22Rv1 (cell line): Measurements from ENCODE around the gene ASCL2.

Experiments used
- ZFX ChIP-seq: fragments of 450-650 bp; IDR thresholded peaks from 2 replicates; pipeline ENCODE4 v1.6.1; 2017; ENCODE audit warnings: antibody characterized with exemption, borderline replicate concordance
- TF ChIP-seq, protein P1 (sequence below): fragments of 450-650 bp; IDR thresholded peaks from 2 replicates; pipeline ENCODE4 v1.5.1; 2017; ENCODE audit warnings: mild to moderate bottlenecking

DNA sequence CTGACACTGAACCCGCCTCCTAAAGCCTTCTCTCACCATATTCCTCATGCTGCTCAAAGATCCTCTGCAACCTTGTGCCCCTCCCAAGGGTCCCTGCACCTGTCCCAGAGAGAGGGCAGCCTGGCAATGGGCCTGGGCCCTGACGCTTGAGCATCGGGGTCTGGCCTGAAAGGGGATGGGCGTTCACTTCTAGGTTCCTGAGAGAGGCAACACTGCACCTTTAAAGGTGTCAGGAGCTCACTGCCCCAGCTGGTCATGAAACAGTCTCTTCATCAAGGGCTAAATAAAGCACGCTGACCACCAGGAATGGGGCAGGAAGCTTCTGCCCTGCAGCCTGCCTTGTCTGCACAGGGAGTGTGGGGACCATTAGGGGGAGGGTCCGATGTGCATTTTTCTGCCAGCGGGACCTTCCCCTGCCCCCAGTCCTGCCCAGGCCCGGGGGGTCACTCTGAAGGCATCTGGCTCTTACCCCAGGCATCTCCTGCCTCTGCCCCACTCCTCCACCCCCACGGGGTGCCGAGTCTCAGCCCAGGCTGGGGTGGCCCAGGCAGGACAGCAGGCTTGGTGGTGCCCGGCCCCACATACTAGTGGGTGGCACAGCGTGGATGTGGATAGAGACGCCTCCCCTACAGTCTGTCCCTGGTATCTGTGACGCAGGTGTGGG, 27.9 kb upstream of the ASCL2 start:
- TF ChIP-seq, protein P1, sequence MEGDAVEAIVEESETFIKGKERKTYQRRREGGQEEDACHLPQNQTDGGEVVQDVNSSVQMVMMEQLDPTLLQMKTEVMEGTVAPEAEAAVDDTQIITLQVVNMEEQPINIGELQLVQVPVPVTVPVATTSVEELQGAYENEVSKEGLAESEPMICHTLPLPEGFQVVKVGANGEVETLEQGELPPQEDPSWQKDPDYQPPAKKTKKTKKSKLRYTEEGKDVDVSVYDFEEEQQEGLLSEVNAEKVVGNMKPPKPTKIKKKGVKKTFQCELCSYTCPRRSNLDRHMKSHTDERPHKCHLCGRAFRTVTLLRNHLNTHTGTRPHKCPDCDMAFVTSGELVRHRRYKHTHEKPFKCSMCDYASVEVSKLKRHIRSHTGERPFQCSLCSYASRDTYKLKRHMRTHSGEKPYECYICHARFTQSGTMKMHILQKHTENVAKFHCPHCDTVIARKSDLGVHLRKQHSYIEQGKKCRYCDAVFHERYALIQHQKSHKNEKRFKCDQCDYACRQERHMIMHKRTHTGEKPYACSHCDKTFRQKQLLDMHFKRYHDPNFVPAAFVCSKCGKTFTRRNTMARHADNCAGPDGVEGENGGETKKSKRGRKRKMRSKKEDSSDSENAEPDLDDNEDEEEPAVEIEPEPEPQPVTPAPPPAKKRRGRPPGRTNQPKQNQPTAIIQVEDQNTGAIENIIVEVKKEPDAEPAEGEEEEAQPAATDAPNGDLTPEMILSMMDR = no peak
- no peak for TF ChIP-seq ZFX
